A549 (cell line): ENCODE measurements around the gene SH2B3. TPM values are rescaled to one million over a fixed set of nuclear protein-coding genes. Genes with fewer than 3 reads are reported as not detected.
"Not testable (repeated sequence)": the region's sequence is repeated elsewhere in the genome, so short reads cannot be mapped to it uniquely, and the experiment has no call there.

Source experiments
- ATAC-seq, 2 experiments: fragments of 200-7000 bp in 1 of 2; fragments of >200 bp in 1 of 2; cut with Nextera tagmentation in 1 of 2; cut with Tn5 transposase in 1 of 2; 3 replicates each; pipeline versions ENCODE4 v1.8.0 to v1.9.1; 2018 to 2020; ENCODE audit warnings: mild to moderate bottlenecking in 1 of 2, moderate library complexity in 1 of 2
- CTCF ChIA-PET: fragments of 300-600 bp; sonication (Branson Sonifier 250); formaldehyde crosslinking; extraction: SDS; loops from one replicate; lab custom pipeline; 2021; ENCODE audit warnings: antibody characterized with exemption, inconsistent platforms; lab: Yijun Ruan, JAX
- POLR2A ChIA-PET: fragments of 350-600 bp; formaldehyde crosslinking; extraction: SDS; loops from one replicate; lab custom pipeline; 2021; ENCODE audit warnings: antibody characterized with exemption, inconsistent platforms; lab: Yijun Ruan, JAX
- DNase-seq, 2 experiments: peaks; one replicate each; pipeline versions ENCODE4 v3.0.0 to v3.0.0-alpha.2; 2011 to 2016; ENCODE audit warnings: low read depth in 1 of 2, low spot score in 1 of 2
- FAIRE-seq: peaks from 2 replicates; lab custom pipeline; 2011; peaks lifted over from hg19 to GRCh38; lab: Jason Lieb, UNC
- H3K27ac ChIP-seq, 2 experiments: fragments of >200 bp; sonication (Bioruptor Twin); formaldehyde crosslinking; 3 replicates each; pipeline ENCODE4 v1.5.1; 2016 to 2017
- H3K4me1 ChIP-seq: fragments of >200 bp; sonication (Bioruptor Twin); formaldehyde crosslinking; 3 replicates; pipeline ENCODE4 v1.6.1; 2016
- H3K4me2 ChIP-seq: fragments of >200 bp; sonication (Bioruptor Twin); formaldehyde crosslinking; 3 replicates; pipeline ENCODE4 v1.6.1; 2016
- H3K4me3 ChIP-seq: fragments of >200 bp; sonication (Bioruptor Twin); formaldehyde crosslinking; 3 replicates; pipeline ENCODE4 v1.5.1; 2016
- H3K9me3 ChIP-seq: fragments of >200 bp; sonication (Bioruptor Twin); formaldehyde crosslinking; 3 replicates; pipeline ENCODE4 v1.6.1; 2016
- CBX2 ChIP-seq: fragments of 200-600 bp; sonication (generic); IDR thresholded peaks from 2 replicates; pipeline ENCODE4 v1.6.1; 2016; ENCODE audit warnings: low read depth, mild to moderate bottlenecking, borderline replicate concordance
- CBX8 ChIP-seq: fragments of 200-600 bp; sonication (generic); IDR thresholded peaks from 2 replicates; pipeline ENCODE4 v1.6.1; 2016
- CHD4 ChIP-seq: fragments of 200-600 bp; sonication (generic); IDR thresholded peaks from 2 replicates; pipeline ENCODE4 v1.6.1; 2016; ENCODE audit warnings: antibody characterized with exemption, mild to moderate bottlenecking, borderline replicate concordance
- CTCF ChIP-seq: fragments of >200 bp; sonication (Bioruptor Twin); formaldehyde crosslinking; IDR thresholded peaks from 3 replicates; pipeline ENCODE4 v1.5.1; 2016
- EHMT2 ChIP-seq: fragments of 200-600 bp; sonication (generic); IDR thresholded peaks from 2 replicates; pipeline ENCODE4 v1.6.1; 2016; ENCODE audit warnings: antibody characterized with exemption, low read depth, mild to moderate bottlenecking, moderate library complexity
- FOSL2 ChIP-seq, 2 experiments: fragments of 450-650 bp in 1 of 2; fragments of >200 bp in 1 of 2; sonication (Bioruptor Twin) in 1 of 2; formaldehyde crosslinking; IDR thresholded peaks; 2 replicates each; pipeline versions ENCODE4 v1.5.0 to v1.6.1; 2016 to 2020; ENCODE audit warnings: mild to moderate bottlenecking in 1 of 2, moderate library complexity in 1 of 2
- HOXB13 ChIP-seq: fragments of 250-450 bp; sonication (Bioruptor Pico); IDR thresholded peaks from 2 replicates; pipeline ENCODE4 v1.5.0; 2020; ENCODE audit warnings: low read depth, mild to moderate bottlenecking, moderate library complexity
- KDM1A ChIP-seq: fragments of 200-600 bp; sonication (generic); IDR thresholded peaks from 2 replicates; pipeline ENCODE4 v1.6.1; 2016; ENCODE audit warnings: low read depth, mild to moderate bottlenecking
- MAX ChIP-seq: IDR thresholded peaks from 2 replicates; pipeline ENCODE4 v1.6.1; 2012
- NFE2L2 ChIP-seq: fragments of 150-350 bp; conservative IDR thresholded peaks from 2 replicates; pipeline ENCODE4 v1.6.1; 2014; ENCODE audit warnings: low read length
- RAD21 ChIP-seq, 2 experiments: fragments of >200 bp in 1 of 2; sonication (Bioruptor Twin) in 1 of 2; formaldehyde crosslinking in 1 of 2; IDR thresholded peaks in 1 of 2; conservative IDR thresholded peaks in 1 of 2; 2 replicates in 1 of 2; 3 replicates in 1 of 2; pipeline ENCODE4 v1.6.1; 2012 to 2018; ENCODE audit warnings: inconsistent platforms in 1 of 2
- RFX5 ChIP-seq: fragments of 450-650 bp; IDR thresholded peaks from 2 replicates; pipeline ENCODE4 v1.7.1; 2014; ENCODE audit warnings: antibody characterized with exemption, mild to moderate bottlenecking, moderate library complexity
- SMC3 ChIP-seq: fragments of >200 bp; sonication (Bioruptor Twin); formaldehyde crosslinking; IDR thresholded peaks from 3 replicates; pipeline ENCODE4 v1.6.1; 2018; ENCODE audit warnings: inconsistent platforms
- TFCP2L1 ChIP-seq: fragments of 250-450 bp; sonication (Bioruptor Pico); IDR thresholded peaks from 2 replicates; pipeline ENCODE4 v1.5.0; 2021; ENCODE audit warnings: mild to moderate bottlenecking
- USF2 ChIP-seq: fragments of 450-650 bp; IDR thresholded peaks from 2 replicates; pipeline ENCODE4 v1.6.1; 2014; ENCODE audit warnings: antibody characterized with exemption
- ZC3H11A ChIP-seq: fragments of 450-650 bp; IDR thresholded peaks from 2 replicates; pipeline ENCODE4 v1.6.1; 2014; ENCODE audit warnings: antibody characterized with exemption, mild to moderate bottlenecking
- ZFP36 ChIP-seq: fragments of 450-650 bp; IDR thresholded peaks from 2 replicates; pipeline ENCODE4 v1.6.1; 2014; ENCODE audit warnings: borderline replicate concordance; ENCODE audit not compliant: partially characterized antibody
- WGBS: methylation state at CpG from one replicate; pipeline ENCODE4 v1.1.6; 2017; ENCODE audit errors: missing lambda C conversion rate; 5-methylcytosine and 5-hydroxymethylcytosine counted together
- polyA plus RNA-seq, 4 experiments: library from polyadenylated mRNA; depleted of rRNA in 3 of 4; stranded (reverse); fragments of >200 nt; fragmentation: RNase III in 1 of 4; extraction: RNeasy Plus Mini Kit Qiagen cat#74134 plus additional on column Dnase treatment in 1 of 4; gene quantifications; 2 replicates in 3 of 4; 3 replicates in 1 of 4; pipeline ENCODE4 v1.2.3, GENCODE V29; 2011 to 2017
- TF ChIP-seq, protein P1 (sequence below): fragments of 250-450 bp; sonication (Bioruptor Pico); IDR thresholded peaks from 2 replicates; pipeline ENCODE4 v1.5.0; 2020; ENCODE audit warnings: low read depth, mild to moderate bottlenecking, moderate library complexity

SH2B3 gene
- polyA plus RNA-seq, 2 of the 4 experiments (the other 2 are of a cell fraction): 2.3 to 2.5 TPM

DNA sequence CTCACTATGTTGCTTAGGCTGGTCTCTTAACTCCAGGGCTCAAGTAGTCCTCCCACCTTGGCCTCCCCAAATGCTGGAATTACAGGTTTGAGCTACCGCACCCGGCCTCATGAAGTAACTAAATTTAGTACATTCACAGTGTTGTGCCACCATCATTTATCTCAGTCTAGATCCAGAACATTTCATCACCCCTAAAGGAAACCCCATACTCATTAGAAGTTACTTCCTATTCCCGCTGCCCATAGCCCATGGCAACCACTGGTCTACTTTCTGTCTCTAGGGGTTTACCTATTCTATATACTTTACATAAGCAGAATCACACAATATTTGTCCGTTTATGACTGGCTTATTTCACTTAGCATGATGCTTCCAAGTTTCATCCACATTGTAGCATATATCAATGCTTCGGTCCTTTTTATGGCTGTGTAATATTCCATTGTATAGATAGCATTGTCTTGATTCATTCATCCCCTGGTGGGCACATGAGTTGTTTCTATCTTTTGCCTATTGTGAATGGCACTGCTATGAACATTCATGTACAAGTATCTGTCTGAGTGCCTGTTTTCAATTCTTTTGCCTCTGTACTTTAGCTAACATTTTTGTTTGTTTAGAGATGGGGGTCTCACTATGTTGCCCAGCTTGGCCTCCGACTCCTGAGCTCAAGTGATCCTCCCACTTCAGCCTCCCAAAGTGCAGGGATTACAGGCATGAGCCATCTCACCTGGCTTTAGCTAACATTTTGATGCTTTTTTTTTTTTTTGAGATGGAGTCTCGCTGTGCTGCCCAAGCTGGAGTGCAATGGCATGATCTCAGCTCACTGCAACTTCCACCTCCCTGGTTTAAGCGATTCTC lies 10.2 kb upstream of the SH2B3 start:
- Histone ChIP-seq H3K4me1 (peaks cover 6% of the 10 kb centered on the region; the same call in 1 of the 3 replicates), H3K27ac (no peak overlapping the region), H3K4me2 (no peak overlapping the region), H3K9me3 (no peaks in the 10 kb centered on the region), H3K4me3 (no peak overlapping the region)
- POLR2A ChIA-PET: no interaction called here
- no peak for TF ChIP-seq EHMT2
- no peak for TF ChIP-seq USF2
- TF ChIP-seq KDM1A: peak; percentile 35; the same call in 1 of the 2 replicates
- TF ChIP-seq FOSL2 (IDR thresholded peaks at IDR 0.05): no peak
- TF ChIP-seq FOSL2 (CRISPR knock-in tag; IDR thresholded peaks at IDR 0.05): no peak
- DNase-seq (no peak), ATAC-seq (no peak), FAIRE-seq (no peak)
- 90% methylated on average over 8 of the region's 8 CpGs for WGBS
- CTCF ChIA-PET: interaction anchor here (0.6 to 8.9 kb wide), 26 partner anchors 9 to 514 kb away, joined by 3 to 240 read pairs (median 12); partner anchors contain the start of gene PHETA1

- H3K4me2 ChIP-seq, H3K27ac ChIP-seq, DNase-seq, FAIRE-seq, H3K4me1 ChIP-seq, H3K9me3 ChIP-seq, ATAC-seq, H3K4me3 ChIP-seq: not testable (repeated sequence)
- WGBS: 78% methylated on average over 7 of the region's 7 CpGs
- ChIA-PET CTCF (interaction anchor here (0.6 to 8.9 kb wide), 72 partner anchors 8 to 514 kb away, joined by 3 to 240 read pairs (median 6); partner anchors contain the start of genes PHETA1 and SH2B3), POLR2A (interaction anchor here (1.4 kb wide), 1 partner anchor 56 kb away, joined by 4 read pairs; no protein-coding TSS in a partner anchor)
Measured at GRCh38 chr12:111396271-111396670, 9.5 kb upstream of the SH2B3 start.

DNA sequence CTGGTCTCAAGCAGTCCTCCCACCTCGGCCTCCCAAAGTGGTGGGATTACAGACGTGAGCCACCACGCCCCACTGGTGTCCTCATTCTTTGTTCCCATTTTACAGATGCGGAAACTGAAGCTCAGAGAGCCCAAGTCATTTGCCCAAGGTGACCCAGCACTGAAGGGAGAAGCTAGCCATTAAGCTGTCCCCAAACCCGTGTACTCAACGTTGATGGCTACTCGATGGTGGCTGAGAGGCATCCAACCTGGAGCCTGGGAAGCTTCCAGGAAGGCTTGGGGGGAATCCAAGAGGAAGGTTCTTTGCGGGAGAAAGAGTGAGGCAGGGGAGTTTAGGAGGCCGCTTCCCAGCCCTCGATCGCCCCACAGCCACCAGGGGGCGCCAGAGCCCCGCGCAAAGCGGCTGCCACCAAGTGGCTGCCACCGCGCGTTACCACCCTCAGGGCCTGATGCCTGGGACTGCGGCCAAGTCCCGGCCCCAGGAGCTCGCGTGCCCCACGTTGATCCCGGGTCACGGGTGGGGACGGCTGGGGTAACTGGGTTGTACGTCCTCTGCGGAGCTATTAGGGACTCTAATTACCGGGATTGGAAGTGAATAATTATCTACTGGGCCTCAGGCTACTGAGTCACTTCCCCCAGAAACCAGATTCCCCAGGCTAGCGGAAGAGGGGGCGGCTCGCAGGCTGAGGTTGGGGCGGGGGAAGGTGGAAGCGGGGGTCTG lies 8.8 kb upstream of the SH2B3 start:
- TF ChIP-seq CBX8 (no peak), MAX (peak; percentile 67), ZFP36 (peak; percentile 75), ZC3H11A (no peak), CBX2 (no peak), RFX5 (no peak), RAD21 (conservative IDR thresholded peaks at IDR 0.05 in 1 of 2, IDR thresholded peaks at IDR 0.05 in 1 of 2) (peak; percentile 96 to 97), CHD4 (no peak), HOXB13 (no peak), KDM1A (peak; percentile 94), SMC3 (peak; percentile 96), FOSL2 (IDR thresholded peaks at IDR 0.05) (no peak), FOSL2 (CRISPR knock-in tag; IDR thresholded peaks at IDR 0.05) (peak; percentile 47), CTCF (peak; percentile 99), NFE2L2 (no peak), TFCP2L1 (CRISPR knock-in tag) (no peak)
- TF ChIP-seq, protein P1, sequence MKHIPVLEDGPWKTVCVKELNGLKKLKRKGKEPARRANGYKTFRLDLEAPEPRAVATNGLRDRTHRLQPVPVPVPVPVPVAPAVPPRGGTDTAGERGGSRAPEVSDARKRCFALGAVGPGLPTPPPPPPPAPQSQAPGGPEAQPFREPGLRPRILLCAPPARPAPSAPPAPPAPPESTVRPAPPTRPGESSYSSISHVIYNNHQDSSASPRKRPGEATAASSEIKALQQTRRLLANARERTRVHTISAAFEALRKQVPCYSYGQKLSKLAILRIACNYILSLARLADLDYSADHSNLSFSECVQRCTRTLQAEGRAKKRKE (CRISPR knock-in tag): no peak
- Histone ChIP-seq H3K4me2 (peak overlapping the region; percentile 77), H3K27ac (peak overlapping the region; percentile 66 to 83), H3K4me1 (peaks cover 6% of the 10 kb centered on the region; the same call in 1 of the 3 replicates), H3K4me3 (peak overlapping the region; percentile 33), H3K9me3 (no peaks in the 10 kb centered on the region)
- CTCF ChIA-PET: interaction anchor here (0.6 to 8.9 kb wide), 90 partner anchors 8 to 515 kb away, joined by 3 to 240 read pairs (median 5); partner anchors contain the start of genes PHETA1 and SH2B3
- 4% methylated on average over 24 of the region's 34 CpGs for WGBS
- POLR2A ChIA-PET: interaction anchor here (1.4 kb wide), 1 partner anchor 55 kb away, joined by 4 read pairs; no protein-coding TSS in a partner anchor
- ATAC-seq (peak; percentile 87 to 97), FAIRE-seq (no peak), DNase-seq (peak; percentile 85 to 87)
